GM23338 (cell line): ENCODE data around the gene CACNA1C. TPM values are rescaled to one million over a fixed set of nuclear protein-coding genes. Genes with fewer than 3 reads are reported as not detected.

Source experiments
- ATAC-seq: fragments of 200-7000 bp; cut with Tn5 transposase; 3 replicates; pipeline ENCODE4 v1.9.1; 2020
- DNase-seq: peaks from one replicate; pipeline ENCODE4 v3.0.0-alpha.2; 2015; ENCODE audit warnings: low spot score
- H2AFZ ChIP-seq: fragments of 200-600 bp; sonication (generic); 2 replicates; pipeline ENCODE4 v1.8.0; 2016; ENCODE audit warnings: antibody characterized with exemption, mild to moderate bottlenecking, moderate library complexity
- H3F3A ChIP-seq: fragments of 200-600 bp; sonication (generic); replicated peaks from 2 replicates; pipeline ENCODE4 v1.8.0; 2017; ENCODE audit warnings: antibody characterized with exemption, mixed run types, low read depth
- H3K27ac ChIP-seq: fragments of 200-600 bp; sonication (generic); 2 replicates; pipeline ENCODE4 v1.6.1; 2016; ENCODE audit warnings: low read depth
- H3K27me3 ChIP-seq: fragments of 200-600 bp; sonication (generic); 2 replicates; pipeline ENCODE4 v1.8.0; 2016; ENCODE audit warnings: mild to moderate bottlenecking, mixed run types, moderate library complexity; ENCODE audit not compliant: insufficient read depth
- H3K36me3 ChIP-seq: fragments of 200-600 bp; sonication (generic); 2 replicates; pipeline ENCODE4 v1.8.0; 2016; ENCODE audit warnings: mild to moderate bottlenecking; ENCODE audit not compliant: insufficient read depth
- H3K4me1 ChIP-seq: fragments of 200-600 bp; sonication (generic); 2 replicates; pipeline ENCODE4 v1.8.0; 2016; ENCODE audit warnings: mild to moderate bottlenecking, moderate library complexity; ENCODE audit not compliant: insufficient read depth
- H3K4me2 ChIP-seq: fragments of 200-600 bp; sonication (generic); 2 replicates; pipeline ENCODE4 v1.7.1; 2017; ENCODE audit warnings: mixed run types
- H3K4me3 ChIP-seq: fragments of 200-600 bp; sonication (generic); 2 replicates; pipeline ENCODE4 v1.6.1; 2016; ENCODE audit warnings: mixed run types
- H3K79me2 ChIP-seq: fragments of 200-600 bp; sonication (generic); replicated peaks from 2 replicates; pipeline ENCODE4 v1.8.0; 2017; ENCODE audit warnings: mild to moderate bottlenecking; ENCODE audit not compliant: insufficient read depth
- H3K9me2 ChIP-seq: fragments of 200-600 bp; sonication (generic); 2 replicates; pipeline ENCODE4 v1.8.0; 2017; ENCODE audit not compliant: insufficient read depth
- H4K20me1 ChIP-seq: fragments of 200-600 bp; sonication (generic); replicated peaks from 2 replicates; pipeline ENCODE4 v1.8.0; 2017; ENCODE audit warnings: mild to moderate bottlenecking; ENCODE audit not compliant: insufficient read depth
- H3K27ac Mint-ChIP-seq: 2 replicates; pipeline ENCODE4 v1.8.0; 2020; ENCODE audit warnings: inconsistent platforms, mild to moderate bottlenecking, moderate library complexity, mixed read lengths
- H3K27me3 Mint-ChIP-seq: 3 replicates; pipeline ENCODE4 v1.8.0; 2022; ENCODE audit warnings: low read depth, mild to moderate bottlenecking, moderate library complexity, mixed read lengths, inconsistent platforms; ENCODE audit not compliant: insufficient read depth, poor library complexity
- H3K36me3 Mint-ChIP-seq: 3 replicates; pipeline ENCODE4 v1.8.0; 2021; ENCODE audit warnings: low read depth, mild to moderate bottlenecking, inconsistent platforms, moderate library complexity, mixed read lengths
- H3K4me1 Mint-ChIP-seq: 3 replicates; pipeline ENCODE4 v1.8.0; 2020; ENCODE audit warnings: mild to moderate bottlenecking, inconsistent platforms, mixed read lengths
- H3K4me3 Mint-ChIP-seq: 3 replicates; pipeline ENCODE4 v1.8.0; 2021; ENCODE audit warnings: moderate library complexity, mild to moderate bottlenecking, inconsistent platforms, mixed read lengths
- H3K9me3 Mint-ChIP-seq: 3 replicates; pipeline ENCODE4 v1.8.0; 2020; ENCODE audit warnings: moderate library complexity, mild to moderate bottlenecking, inconsistent platforms, mixed read lengths
- CREB1 ChIP-seq: fragments of 250-450 bp; sonication (Bioruptor Pico); IDR thresholded peaks from 2 replicates; pipeline ENCODE4 v1.5.0; 2020; ENCODE audit warnings: low read depth, mild to moderate bottlenecking, moderate library complexity
- CTCF ChIP-seq, 2 experiments: fragments of 200-600 bp in 1 of 2; sonication (generic) in 1 of 2; conservative IDR thresholded peaks; 2 replicates each; pipeline versions ENCODE4 v1.5.1 to v1.6.1; 2016 to 2017; ENCODE audit warnings: antibody characterized with exemption in 2 of 2, low read depth in 2 of 2, mild to moderate bottlenecking in 2 of 2, moderate library complexity in 1 of 2
- ETS1 ChIP-seq: IDR thresholded peaks from 2 replicates; pipeline ENCODE4 v1.6.1; 2016; ENCODE audit warnings: antibody characterized with exemption
- EZH2 ChIP-seq: fragments of 200-600 bp; sonication (generic); IDR thresholded peaks from one replicate; pipeline ENCODE4 v1.8.0; 2017; ENCODE audit warnings: antibody characterized with exemption, mild to moderate bottlenecking, low read depth; ENCODE audit not compliant: unreplicated experiment
- EZH2phosphoT487 ChIP-seq: fragments of 200-600 bp; sonication (generic); IDR thresholded peaks from one replicate; pipeline ENCODE4 v1.8.1; 2018; ENCODE audit warnings: antibody characterized with exemption; ENCODE audit not compliant: unreplicated experiment
- JUNB ChIP-seq: IDR thresholded peaks from one replicate; pipeline ENCODE4 v1.6.1; 2016; ENCODE audit warnings: antibody characterized with exemption; ENCODE audit not compliant: unreplicated experiment
- NANOG ChIP-seq: IDR thresholded peaks from 2 replicates; pipeline ENCODE4 v1.6.1; 2016; ENCODE audit warnings: antibody characterized with exemption, borderline replicate concordance
- POLR2AphosphoS5 ChIP-seq: IDR thresholded peaks from 2 replicates; pipeline ENCODE4 v1.6.1; 2016; ENCODE audit warnings: antibody characterized with exemption, low read depth
- REST ChIP-seq: IDR thresholded peaks from one replicate; pipeline ENCODE4 v1.6.1; 2018; ENCODE audit warnings: antibody characterized with exemption; ENCODE audit not compliant: unreplicated experiment
- STAT1 ChIP-seq: IDR thresholded peaks from one replicate; pipeline ENCODE4 v1.6.1; 2016; ENCODE audit warnings: antibody characterized with exemption; ENCODE audit not compliant: unreplicated experiment
- ZNF114 ChIP-seq: fragments of 250-450 bp; sonication (Bioruptor Pico); IDR thresholded peaks from 2 replicates; pipeline ENCODE4 v1.5.0; 2020; ENCODE audit warnings: mild to moderate bottlenecking, moderate library complexity
- ZNF331 ChIP-seq: fragments of 250-450 bp; sonication (Bioruptor Pico); IDR thresholded peaks from 2 replicates; pipeline ENCODE4 v1.5.0; 2020; ENCODE audit warnings: low read depth, mild to moderate bottlenecking, moderate library complexity
- ZNF462 ChIP-seq: fragments of 250-450 bp; sonication (Bioruptor Pico); IDR thresholded peaks from 2 replicates; pipeline ENCODE4 v1.5.0; 2020; ENCODE audit warnings: mild to moderate bottlenecking, moderate library complexity
- polyA plus RNA-seq: library from polyadenylated mRNA; unstranded; fragments of >200 nt; fragmentation: Nextera tagmentation; extraction: Ambion mirVana; gene quantifications from 2 replicates; pipeline ENCODE4 v1.2.1, GENCODE V29; 2016
- total RNA-seq: library from RNA; depleted of rRNA; stranded (reverse); fragments of >200 nt; shearing (Covaris generic); gene quantifications from 2 replicates; pipeline ENCODE4 v1.2.3, GENCODE V29; 2014

CACNA1C gene
- total and polyA plus RNA-seq, 2 experiments from 2014 or later, result 0.78 to 2.1 TPM

- H3K79me2 ChIP-seq, result no peaks in the 10 kb centered on the region
- DNase-seq, result no peak
- no peak for ATAC-seq
- TF ChIP-seq ZNF114, result no peak
- no peak for TF ChIP-seq ZNF462
- no peak for TF ChIP-seq POLR2AphosphoS5
- no peak for TF ChIP-seq ETS1
- no peak for TF ChIP-seq NANOG
- no peak for TF ChIP-seq CREB1 (CRISPR knock-in tag)
- TF ChIP-seq EZH2, result no peak
- TF ChIP-seq CTCF (conservative IDR thresholded peaks at IDR 0.05; ENCODE audit: low read depth in 2 of 2), result no peak
- no peak for TF ChIP-seq STAT1
- no peak for TF ChIP-seq JUNB
- no peak for TF ChIP-seq EZH2phosphoT487
- TF ChIP-seq ZNF331 (CRISPR knock-in tag), result no peak
- TF ChIP-seq REST, result no peak
- peaks cover 27% of the 10 kb centered on the region for H3K4me1 Mint-ChIP-seq
- peaks cover 10% of the 10 kb centered on the region for H3K27me3 Mint-ChIP-seq
- H2AFZ ChIP-seq, result no peak overlapping the region
- H3K9me3 Mint-ChIP-seq, result no peaks in the 10 kb centered on the region; the same call in 2 of the 3 replicates
- H3K27ac ChIP-seq, result no peak overlapping the region
- no peaks in the 10 kb centered on the region for H3F3A ChIP-seq
- H3K4me3 Mint-ChIP-seq, result no peak overlapping the region
- H4K20me1 ChIP-seq, result no peaks in the 10 kb centered on the region
- H3K4me1 ChIP-seq, result peaks cover 22% of the 10 kb centered on the region
- no peaks in the 10 kb centered on the region for H3K36me3 Mint-ChIP-seq
- H3K27me3 ChIP-seq, result no peaks in the 10 kb centered on the region
- H3K27ac Mint-ChIP-seq, result no peak overlapping the region
- no peak overlapping the region for H3K4me3 ChIP-seq
- H3K36me3 ChIP-seq, result no peaks in the 10 kb centered on the region
- H3K9me2 ChIP-seq, result no peaks in the 10 kb centered on the region
- H3K4me2 ChIP-seq, result no peak overlapping the region
Measured at GRCh38 chr12:2629051-2629450, 576.3 kb downstream of the CACNA1C start.
